Keratinocyte (primary cell): ENCODE data around the gene SERGEF. TPM values are rescaled to one million over a fixed set of nuclear protein-coding genes. Genes with fewer than 3 reads are reported as not detected.
"Not testable (repeated sequence)": the region's sequence is repeated elsewhere in the genome, so short reads cannot be mapped to it uniquely, and the experiment has no call there.

Experiments used
- DNase-seq: peaks from one replicate; pipeline ENCODE4 v3.0.0-alpha.2; 2011; ENCODE audit warnings: low read depth, missing footprints, low spot score
- FAIRE-seq: peaks from 2 replicates; lab custom pipeline; 2011; peaks lifted over from hg19 to GRCh38; lab: Jason Lieb, UNC
- H2AFZ ChIP-seq: 2 replicates; pipeline ENCODE4 v1.6.0; 2012; ENCODE audit warnings: low read length, control low read depth, inconsistent platforms; ENCODE audit not compliant: control insufficient read depth
- H3K27ac ChIP-seq: 2 replicates; pipeline ENCODE4 v1.5.1; 2011; ENCODE audit warnings: low read length; ENCODE audit not compliant: control insufficient read depth, insufficient read depth
- H3K27me3 ChIP-seq: 3 replicates; pipeline ENCODE4 v1.6.0; 2011; ENCODE audit warnings: low read length; ENCODE audit not compliant: control insufficient read depth, insufficient read depth; ENCODE audit errors: extremely low read depth
- H3K36me3 ChIP-seq, 2 experiments: 2 replicates in 1 of 2; 3 replicates in 1 of 2; pipeline ENCODE4 v1.5.1; 2011; ENCODE audit warnings: low read length in 2 of 2, mild to moderate bottlenecking in 1 of 2; ENCODE audit not compliant: control insufficient read depth in 2 of 2, insufficient read depth in 2 of 2; ENCODE audit errors: extremely low read depth in 1 of 2
- H3K4me1 ChIP-seq: 3 replicates; pipeline ENCODE4 v1.5.1; 2011; ENCODE audit warnings: low read length; ENCODE audit not compliant: control insufficient read depth, insufficient read depth; ENCODE audit errors: extremely low read depth
- H3K4me2 ChIP-seq: 3 replicates; pipeline ENCODE4 v1.6.0; 2011; ENCODE audit warnings: low read depth, low read length; ENCODE audit not compliant: control insufficient read depth, insufficient read depth; ENCODE audit errors: extremely low read depth
- H3K4me3 ChIP-seq, 3 experiments: fragments of 200-600 bp in 1 of 3; sonication (generic) in 1 of 3; 2 replicates in 2 of 3; 3 replicates in 1 of 3; pipeline ENCODE4 v1.5.1; 2011 to 2016; ENCODE audit warnings: low read length in 3 of 3, mild to moderate bottlenecking in 3 of 3, control low read depth in 2 of 3, inconsistent platforms in 1 of 3, low read depth in 1 of 3, mixed read lengths in 1 of 3, mixed run types in 1 of 3, moderate library complexity in 1 of 3; ENCODE audit not compliant: control insufficient read depth in 2 of 3, insufficient read depth in 2 of 3; ENCODE audit errors: extremely low read depth in 1 of 3
- H3K79me2 ChIP-seq: 2 replicates; pipeline ENCODE4 v1.6.0; 2012; ENCODE audit warnings: low read length; ENCODE audit not compliant: control insufficient read depth, insufficient read depth
- H3K9ac ChIP-seq: 3 replicates; pipeline ENCODE4 v1.6.0; 2011; ENCODE audit warnings: low read length; ENCODE audit not compliant: control insufficient read depth, insufficient read depth; ENCODE audit errors: extremely low read depth
- H3K9me1 ChIP-seq: 3 replicates; pipeline ENCODE4 v1.6.0; 2011; ENCODE audit warnings: low read length; ENCODE audit not compliant: control insufficient read depth, insufficient read depth; ENCODE audit errors: extremely low read depth
- H3K9me3 ChIP-seq: 2 replicates; pipeline ENCODE4 v1.5.1; 2012; ENCODE audit warnings: low read depth, low read length; ENCODE audit not compliant: control insufficient read depth
- H4K20me1 ChIP-seq: 3 replicates; pipeline ENCODE4 v1.6.0; 2011; ENCODE audit warnings: low read length; ENCODE audit not compliant: control insufficient read depth, insufficient read depth; ENCODE audit errors: extremely low read depth
- EZH2 ChIP-seq: IDR thresholded peaks from one replicate; pipeline ENCODE4 v1.6.1; 2012; ENCODE audit warnings: inconsistent platforms, mild to moderate bottlenecking, low read length, moderate library complexity
- dilution Hi-C: fragments of 300-500 bp; cut with MboI; formaldehyde crosslinking; loops from one replicate; pipeline ENCODE4 v1.7.0; 2020; ENCODE audit warnings: low sequenced_read_pairs; ENCODE audit not compliant: extremely low pct_ligation_motif_present
- polyA plus RNA-seq, 5 experiments: library from polyadenylated mRNA; depleted of rRNA in 3 of 5; stranded (reverse) in 3 of 5; stranded (forward) in 1 of 5; unstranded in 1 of 5; fragments of >200 nt; gene quantifications; 1 replicate in 1 of 5; 2 replicates in 3 of 5; 3 replicates in 1 of 5; pipeline versions ENCODE4 v1.2.1 to v1.2.3, GENCODE V29; 2011 to 2012; ENCODE audit warnings: missing spikeins in 2 of 5, low read depth in 1 of 5, low replicate concordance in 1 of 5
- TF ChIP-seq, protein P1 (sequence below), 3 experiments: IDR thresholded peaks in 1 of 3; conservative IDR thresholded peaks in 1 of 3; optimal IDR thresholded peaks in 1 of 3; 2 replicates in 2 of 3; 3 replicates in 1 of 3; pipeline versions ENCODE3 to v1.5.1; 2011; ENCODE audit warnings: low read length in 3 of 3, mild to moderate bottlenecking in 3 of 3, moderate library complexity in 2 of 3, control low read depth in 1 of 3, inconsistent platforms in 1 of 3; ENCODE audit not compliant: insufficient read depth in 2 of 3; ENCODE audit errors: extremely low read depth in 1 of 3

SERGEF gene
- polyA plus RNA-seq, 1 donor (not counting 4 experiments of a cell fraction or from before 2014, with no cell fraction given): 15.6 TPM

DNA sequence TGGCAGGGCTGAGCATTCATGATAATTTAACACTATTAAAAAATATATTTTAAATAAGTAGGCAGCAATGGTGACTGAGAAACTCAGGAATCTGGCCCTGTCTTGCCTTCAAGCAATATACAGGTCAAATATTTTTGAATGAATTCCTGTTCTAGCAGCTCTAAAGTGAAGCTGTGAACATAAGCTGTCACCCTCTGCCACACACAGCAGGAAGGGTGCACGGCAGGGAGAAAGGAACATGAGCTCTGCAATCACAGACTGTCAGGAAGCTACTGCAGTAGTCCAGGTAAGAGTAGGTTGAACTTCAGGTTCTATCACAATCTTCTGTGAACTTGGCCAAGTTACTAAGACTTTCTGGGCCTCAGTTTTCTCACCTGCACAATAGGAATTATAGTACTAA lies 114.8 kb downstream of the SERGEF start:
- no peak overlapping the region for H3K9ac ChIP-seq
- no peaks in the 10 kb centered on the region for H3K27me3 ChIP-seq
- no peaks in the 10 kb centered on the region for H4K20me1 ChIP-seq
- H3K27ac ChIP-seq: no peak overlapping the region
- no peak for TF ChIP-seq EZH2
- TF ChIP-seq, protein P1, sequence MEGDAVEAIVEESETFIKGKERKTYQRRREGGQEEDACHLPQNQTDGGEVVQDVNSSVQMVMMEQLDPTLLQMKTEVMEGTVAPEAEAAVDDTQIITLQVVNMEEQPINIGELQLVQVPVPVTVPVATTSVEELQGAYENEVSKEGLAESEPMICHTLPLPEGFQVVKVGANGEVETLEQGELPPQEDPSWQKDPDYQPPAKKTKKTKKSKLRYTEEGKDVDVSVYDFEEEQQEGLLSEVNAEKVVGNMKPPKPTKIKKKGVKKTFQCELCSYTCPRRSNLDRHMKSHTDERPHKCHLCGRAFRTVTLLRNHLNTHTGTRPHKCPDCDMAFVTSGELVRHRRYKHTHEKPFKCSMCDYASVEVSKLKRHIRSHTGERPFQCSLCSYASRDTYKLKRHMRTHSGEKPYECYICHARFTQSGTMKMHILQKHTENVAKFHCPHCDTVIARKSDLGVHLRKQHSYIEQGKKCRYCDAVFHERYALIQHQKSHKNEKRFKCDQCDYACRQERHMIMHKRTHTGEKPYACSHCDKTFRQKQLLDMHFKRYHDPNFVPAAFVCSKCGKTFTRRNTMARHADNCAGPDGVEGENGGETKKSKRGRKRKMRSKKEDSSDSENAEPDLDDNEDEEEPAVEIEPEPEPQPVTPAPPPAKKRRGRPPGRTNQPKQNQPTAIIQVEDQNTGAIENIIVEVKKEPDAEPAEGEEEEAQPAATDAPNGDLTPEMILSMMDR (optimal IDR thresholded peaks at IDR 0.05 in 1 of 3, IDR thresholded peaks at IDR 0.05 in 1 of 3, conservative IDR thresholded peaks at IDR 0.05 in 1 of 3; ENCODE audit: extremely low read depth in 1 of 3, insufficient read depth in 2 of 3, low read length in 3 of 3): no peak
- DNase-seq (no peak), FAIRE-seq (no peak)
- H2AFZ ChIP-seq: no peak overlapping the region
- dilution Hi-C loops: no loop called here
- H3K9me1 ChIP-seq: no peaks in the 10 kb centered on the region
- no peaks in the 10 kb centered on the region for H3K79me2 ChIP-seq
- no peak overlapping the region for H3K4me2 ChIP-seq
- H3K4me1 ChIP-seq: no peaks in the 10 kb centered on the region
- no peaks in the 10 kb centered on the region for H3K36me3 ChIP-seq
- H3K9me3 ChIP-seq: no peaks in the 10 kb centered on the region
- no peak overlapping the region for H3K4me3 ChIP-seq

- TF ChIP-seq EZH2: no peak
- TF ChIP-seq, protein P1 (optimal IDR thresholded peaks at IDR 0.05 in 1 of 3, IDR thresholded peaks at IDR 0.05 in 1 of 3, conservative IDR thresholded peaks at IDR 0.05 in 1 of 3; ENCODE audit: extremely low read depth in 1 of 3, insufficient read depth in 2 of 3, low read length in 3 of 3): no peak
- H4K20me1 ChIP-seq: no peaks in the 10 kb centered on the region
- no peaks in the 10 kb centered on the region for H3K4me1 ChIP-seq
- H3K9me3 ChIP-seq: no peaks in the 10 kb centered on the region
- FAIRE-seq: no peak
- H3K4me3 ChIP-seq: no peak overlapping the region
- no peaks in the 10 kb centered on the region for H3K9me1 ChIP-seq
- H3K27me3 ChIP-seq: no peaks in the 10 kb centered on the region
- H3K36me3 ChIP-seq: no peaks in the 10 kb centered on the region
- no peaks in the 10 kb centered on the region for H3K79me2 ChIP-seq
- DNase-seq: no peak
- dilution Hi-C loops: no loop called here
- H3K9ac ChIP-seq: no peak overlapping the region
- no peak overlapping the region for H3K4me2 ChIP-seq
- H2AFZ ChIP-seq: no peak overlapping the region
- H3K27ac ChIP-seq: no peak overlapping the region
These were observed 115.4 kb downstream of the SERGEF start for GRCh38 chr11:17897495-17897894.

- FAIRE-seq, H4K20me1 ChIP-seq, H3K27me3 ChIP-seq, H3K9me3 ChIP-seq, H2AFZ ChIP-seq, H3K27ac ChIP-seq, H3K4me1 ChIP-seq, H3K9ac ChIP-seq, dilution Hi-C loops, H3K79me2 ChIP-seq, H3K36me3 ChIP-seq, DNase-seq, H3K4me2 ChIP-seq, H3K9me1 ChIP-seq, H3K4me3 ChIP-seq: not testable (repeated sequence)
These were observed 116.2 kb downstream of the SERGEF start for GRCh38 chr11:17896496-17897151.
